HG03565 (cell line): Measurements from ENCODE around the gene LIME1.

Experiments
- ATAC-seq: cut with Tn5 transposase; IDR thresholded peaks from one replicate; pipeline ENCODE4 v1.9.1; 2021; ENCODE audit warnings: mild to moderate bottlenecking, moderate library complexity; ENCODE audit not compliant: unreplicated experiment

The LIME1 gene

DNA sequence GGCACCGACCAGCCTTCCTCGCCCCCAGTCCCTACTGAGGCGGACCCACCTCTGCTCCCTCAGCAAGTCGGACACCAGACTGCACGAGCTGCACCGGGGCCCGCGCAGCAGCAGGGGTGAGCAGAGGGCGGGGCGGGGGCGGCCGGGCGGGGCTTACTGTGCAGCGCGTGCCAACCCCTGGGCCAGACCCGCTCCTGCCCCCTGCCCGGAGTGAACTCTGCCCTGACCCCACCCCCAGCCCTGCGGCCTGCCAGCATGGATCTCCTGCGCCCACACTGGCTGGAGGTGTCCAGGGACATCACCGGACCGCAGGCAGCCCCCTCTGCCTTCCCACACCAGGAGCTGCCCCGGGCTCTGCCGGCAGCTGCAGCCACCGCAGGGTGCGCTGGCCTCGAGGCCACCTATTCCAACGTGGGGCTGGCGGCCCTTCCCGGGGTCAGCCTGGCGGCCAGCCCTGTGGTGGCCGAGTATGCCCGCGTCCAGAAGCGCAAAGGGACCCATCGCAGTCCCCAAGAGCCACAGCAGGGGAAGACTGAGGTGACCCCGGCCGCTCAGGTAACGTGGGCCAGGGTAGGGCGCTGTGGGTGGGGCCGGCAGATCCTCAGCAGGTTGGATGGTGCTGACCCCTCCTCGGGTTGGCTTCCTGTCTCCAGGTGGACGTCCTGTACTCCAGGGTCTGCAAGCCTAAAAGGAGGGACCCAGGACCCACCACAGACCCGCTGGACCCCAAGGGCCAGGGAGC, 1.7 kb downstream of the LIME1 start:
- ATAC-seq = no peak

DNA sequence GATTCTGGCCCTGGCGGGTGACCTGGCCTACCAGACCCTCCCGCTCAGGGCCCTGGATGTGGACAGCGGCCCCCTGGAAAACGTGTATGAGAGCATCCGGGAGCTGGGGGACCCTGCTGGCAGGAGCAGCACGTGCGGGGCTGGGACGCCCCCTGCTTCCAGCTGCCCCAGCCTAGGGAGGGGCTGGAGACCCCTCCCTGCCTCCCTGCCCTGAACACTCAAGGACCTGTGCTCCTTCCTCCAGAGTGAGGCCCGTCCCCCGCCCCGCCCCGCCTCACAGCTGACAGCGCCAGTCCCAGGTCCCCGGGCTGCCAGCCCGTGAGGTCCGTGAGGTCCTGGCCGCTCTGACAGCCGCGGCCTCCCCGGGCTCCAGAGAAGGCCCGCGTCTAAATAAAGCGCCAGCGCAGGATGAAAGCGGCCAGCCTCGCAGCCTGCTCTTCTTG, 2.2 kb downstream of the LIME1 start:
- ATAC-seq = no peak

DNA sequence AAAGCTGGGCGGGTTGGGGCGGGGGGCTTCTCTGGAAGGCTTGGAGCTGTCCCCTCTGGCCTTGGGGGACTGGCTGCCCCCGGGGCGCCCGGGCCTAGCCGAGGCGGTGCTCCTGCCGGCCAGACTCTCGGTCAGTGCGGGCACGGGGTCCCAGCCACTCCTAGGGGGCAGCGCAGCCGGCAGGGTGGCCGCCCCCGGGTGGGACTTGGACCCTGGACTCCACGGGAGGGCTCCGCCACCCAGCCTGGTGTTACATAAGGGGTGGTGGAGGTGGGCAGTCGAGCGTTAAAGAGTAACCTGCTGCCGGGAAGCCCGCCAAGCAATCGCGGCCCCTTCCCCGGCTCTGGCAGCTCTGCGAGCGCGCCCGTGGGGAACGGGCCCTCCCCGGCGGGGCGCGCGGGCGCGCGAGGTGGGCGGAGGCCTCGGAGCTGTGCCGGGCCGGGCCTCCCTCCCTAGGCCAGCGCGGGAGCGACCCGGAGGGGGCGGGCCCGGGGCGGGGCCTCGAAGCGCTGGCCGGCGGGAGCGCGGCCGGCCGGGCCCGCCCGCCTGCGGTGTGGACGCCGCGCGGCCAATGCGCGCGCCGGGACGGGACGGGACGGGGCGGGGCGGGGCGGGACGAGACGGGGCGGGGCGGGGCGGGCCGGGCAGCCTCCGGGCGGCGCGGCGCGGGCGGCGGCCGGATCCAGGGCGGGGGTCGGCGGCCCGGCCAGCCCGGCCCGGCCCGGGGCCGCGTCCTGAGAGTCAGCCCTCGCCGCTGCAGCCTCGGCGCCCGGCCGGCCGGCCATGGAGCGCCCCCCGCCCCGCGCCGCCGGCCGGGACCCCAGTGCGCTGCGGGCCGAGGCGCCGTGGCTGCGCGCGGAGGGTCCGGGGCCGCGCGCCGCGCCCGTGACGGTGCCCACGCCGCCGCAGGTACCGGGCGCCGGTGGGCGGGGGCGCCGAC, 2.9 kb downstream of the LIME1 start, which contains the start of gene SLC2A4RG:
TSS of gene SLC2A4RG (plus strand) at position 647 of the 940 bp plus-strand sequence. CDS start at position 784, 137 bp downstream.
- ATAC-seq = no peak

DNA sequence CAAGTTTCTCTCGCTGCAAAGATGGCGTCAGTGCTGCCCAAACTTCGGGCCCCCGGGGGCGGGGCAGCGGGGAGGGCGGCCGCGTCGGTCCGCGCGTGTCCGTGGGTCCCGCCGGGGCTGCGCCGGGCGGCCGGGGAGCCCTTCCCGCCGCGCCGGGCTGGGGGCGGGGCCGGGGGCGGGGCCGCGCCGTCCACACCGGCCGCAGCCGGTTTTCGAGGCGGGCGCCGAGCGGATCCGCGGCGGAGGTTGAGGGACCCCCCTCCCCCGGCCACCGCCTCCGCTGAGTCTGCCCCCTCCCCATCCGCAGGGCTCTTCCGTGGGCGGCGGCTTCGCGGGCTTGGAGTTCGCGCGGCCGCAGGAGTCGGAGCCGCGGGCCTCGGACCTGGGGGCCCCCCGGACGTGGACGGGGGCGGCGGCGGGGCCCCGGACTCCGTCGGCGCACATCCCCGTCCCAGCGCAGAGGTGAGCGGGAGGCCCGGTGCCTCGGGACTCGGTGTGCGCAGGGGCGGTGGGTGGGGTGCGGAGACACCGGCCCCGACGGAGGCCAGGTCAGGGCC, 3.7 kb downstream of the LIME1 start:
- ATAC-seq = no peak

GRCh38 chr20:63740627-63741353, 4.3 kb downstream of the LIME1 start:
- no peak for ATAC-seq

- no peak for ATAC-seq
These were observed 4.9 kb downstream of the LIME1 start for GRCh38 chr20:63741354-63741675.

- ATAC-seq = no peak
These were observed 5.4 kb downstream of the LIME1 start for GRCh38 chr20:63741676-63742380.

GRCh38 chr20:63742381-63743024, 6.0 kb downstream of the LIME1 start:
- ATAC-seq = no peak

- ATAC-seq = no peak
These were observed 6.9 kb downstream of the LIME1 start for GRCh38 chr20:63743210-63743970.

DNA sequence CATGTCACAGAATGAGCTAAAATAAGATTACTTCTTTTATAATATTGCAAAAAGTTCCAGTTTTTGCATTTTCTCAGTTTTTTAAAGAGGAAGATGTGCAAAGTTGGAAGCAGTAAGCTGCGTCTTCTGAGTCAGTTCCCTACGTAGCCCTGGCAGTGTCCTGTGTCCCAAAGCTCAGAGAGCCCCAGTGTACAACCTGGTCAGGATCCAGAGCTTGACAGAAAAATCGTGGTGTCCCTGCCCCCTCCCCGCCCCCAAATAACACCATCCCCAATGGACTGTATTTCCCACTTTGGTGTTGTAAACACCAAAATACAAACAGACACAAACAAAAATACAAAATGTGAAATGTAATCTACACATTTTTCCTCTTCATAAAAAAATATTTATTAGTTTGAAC, 7.7 kb downstream of the LIME1 start:
- ATAC-seq = no peak

GRCh38 chr20:63744574-63745423, 8.3 kb downstream of the LIME1 start:
- ATAC-seq = no peak

- ATAC-seq = no peak
These were observed 9.0 kb downstream of the LIME1 start for GRCh38 chr20:63745424-63745805.

DNA sequence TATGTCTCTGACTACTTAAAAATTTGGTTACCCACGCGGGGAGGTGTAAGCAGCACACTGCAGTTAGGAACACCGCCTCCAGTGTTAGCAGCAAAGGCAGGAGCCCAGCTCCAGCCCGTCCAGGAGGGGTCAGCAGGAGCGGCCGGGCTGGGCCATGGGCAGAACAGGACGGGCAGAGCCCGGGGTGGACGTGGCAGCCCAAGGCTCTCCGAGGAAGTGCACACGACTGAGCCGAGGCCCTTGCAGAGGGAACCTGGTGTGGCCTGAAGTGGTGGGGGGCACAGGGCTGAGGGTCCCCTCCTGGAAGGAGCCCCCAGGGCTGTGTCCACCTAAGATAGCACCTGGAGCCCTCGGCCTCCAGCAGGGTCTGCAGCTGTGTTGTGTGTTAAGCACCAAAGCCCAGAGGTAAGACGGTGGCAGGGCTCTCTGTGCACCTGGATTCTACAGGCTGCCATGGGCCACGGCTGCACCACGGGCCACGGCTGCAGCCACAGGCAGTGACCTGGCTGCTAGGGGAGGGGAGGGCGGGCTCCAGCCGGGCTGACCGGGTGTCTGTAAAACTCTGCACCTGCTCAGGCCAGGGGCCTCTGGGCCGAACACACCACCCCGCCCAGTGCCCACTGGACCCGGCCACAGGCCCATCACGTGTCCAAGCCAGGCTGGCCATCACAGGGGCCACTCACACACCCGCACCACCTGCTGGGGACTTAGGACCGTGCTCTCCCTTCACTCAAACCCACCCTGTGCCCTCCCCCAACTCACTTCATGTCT, 9.7 kb downstream of the LIME1 start:
- ATAC-seq = no peak

- ATAC-seq = no peak
These were observed 10.4 kb downstream of the LIME1 start for GRCh38 chr20:63746751-63747315.

- no peak for ATAC-seq
These were observed 11.2 kb downstream of the LIME1 start for GRCh38 chr20:63747622-63748069.

GRCh38 chr20:63748070-63748933, 11.8 kb downstream of the LIME1 start:
- ATAC-seq = no peak
